GM12878 (cell line): Measurements from ENCODE around the gene CD151. TPM values are rescaled to one million over a fixed set of nuclear protein-coding genes. Genes with fewer than 3 reads are reported as not detected.

Experiments
- ATAC-seq: fragments of 200-7000 bp; cut with Tn5 transposase; 3 replicates; pipeline ENCODE4 v1.9.1; 2020; ENCODE audit warnings: mild to moderate bottlenecking, moderate library complexity
- BruUV-seq: library from RNA; stranded (reverse); fragments of 400-500 nt; replicated peaks from 2 replicates; lab custom pipeline; 2021; lab: Mats Ljungman, UMichigan
- CTCF ChIA-PET: fragments of 300-600 bp; sonication (Branson Sonifier 250); formaldehyde crosslinking; extraction: SDS; loops from one replicate; lab custom pipeline; 2021; ENCODE audit warnings: inconsistent platforms; lab: Yijun Ruan, JAX
- POLR2A ChIA-PET: fragments of 350-600 bp; formaldehyde crosslinking; extraction: SDS; loops from one replicate; lab custom pipeline; 2021; ENCODE audit warnings: inconsistent platforms; lab: Charles Lee
- RAD21 ChIA-PET: fragments of 300-600 bp; sonication (Branson Sonifier 250); formaldehyde crosslinking; loops from one replicate; lab custom pipeline; 2023; ENCODE audit warnings: antibody characterized with exemption; ENCODE audit not compliant: unreplicated experiment; lab: Charles Lee
- SMC1A ChIA-PET: fragments of 300-600 bp; sonication (Branson Sonifier 250); formaldehyde crosslinking; loops from one replicate; lab custom pipeline; 2023; ENCODE audit not compliant: unreplicated experiment, uncharacterized antibody; lab: Charles Lee
- DNase-seq: peaks from one replicate; pipeline ENCODE4 v3.0.0-alpha.2; 2011; ENCODE audit warnings: low read depth, low spot score
- FAIRE-seq: peaks from 3 replicates; lab custom pipeline; 2011; peaks lifted over from hg19 to GRCh38; lab: Jason Lieb, UNC
- H2AFZ ChIP-seq: 2 replicates; pipeline ENCODE4 v1.6.0; 2011; ENCODE audit warnings: low read depth, low read length, control low read depth; ENCODE audit not compliant: control insufficient read depth
- H3K27ac ChIP-seq: 2 replicates; pipeline ENCODE4 v1.5.1; 2011; ENCODE audit warnings: control low read depth; ENCODE audit not compliant: control insufficient read depth, insufficient read depth
- H3K27me3 ChIP-seq, 2 experiments: replicated peaks in 1 of 2; 2 replicates each; pipeline versions ENCODE4 v1.6.0 to v1.6.1; 2011; ENCODE audit warnings: low read length in 1 of 2; ENCODE audit not compliant: control insufficient read depth in 2 of 2, insufficient read depth in 2 of 2
- H3K36me3 ChIP-seq, 2 experiments: 2 replicates each; pipeline ENCODE4 v1.5.1; 2011; ENCODE audit warnings: low read length in 1 of 2; ENCODE audit not compliant: control insufficient read depth in 2 of 2, insufficient read depth in 2 of 2
- H3K4me1 ChIP-seq: 2 replicates; pipeline ENCODE4 v1.6.1; 2011; ENCODE audit warnings: mild to moderate bottlenecking, low read length, moderate library complexity, mixed read lengths; ENCODE audit not compliant: control insufficient read depth, insufficient read depth
- H3K4me2 ChIP-seq: 2 replicates; pipeline ENCODE4 v1.6.0; 2011; ENCODE audit warnings: control low read depth; ENCODE audit not compliant: control insufficient read depth, insufficient read depth
- H3K4me3 ChIP-seq: fragments of 200-600 bp; sonication (generic); 2 replicates; pipeline ENCODE4 v1.5.1; 2016
- H3K79me2 ChIP-seq: 2 replicates; pipeline ENCODE4 v1.6.0; 2011; ENCODE audit warnings: low read length; ENCODE audit not compliant: control insufficient read depth, insufficient read depth
- H3K9ac ChIP-seq: 2 replicates; pipeline ENCODE4 v1.8.0; 2011; ENCODE audit warnings: low read length, control low read depth, mixed read lengths; ENCODE audit not compliant: control insufficient read depth, insufficient read depth
- H3K9me3 ChIP-seq: replicated peaks from 3 replicates; pipeline ENCODE4 v1.5.1; 2011; ENCODE audit warnings: mild to moderate bottlenecking, low read length; ENCODE audit not compliant: control insufficient read depth, insufficient read depth
- H4K20me1 ChIP-seq: 2 replicates; pipeline ENCODE4 v1.6.0; 2011; ENCODE audit not compliant: control insufficient read depth, insufficient read depth
- ATF7 ChIP-seq: fragments of 450-650 bp; IDR thresholded peaks from 2 replicates; pipeline ENCODE4 v1.6.1; 2016; ENCODE audit warnings: low read depth, mild to moderate bottlenecking
- BCL11A ChIP-seq: IDR thresholded peaks from 2 replicates; pipeline ENCODE4 v1.6.1; 2011; ENCODE audit warnings: low read depth, low read length
- CUX1 ChIP-seq: IDR thresholded peaks from 2 replicates; pipeline ENCODE4 v1.6.1; 2012; ENCODE audit warnings: improper control_type of control experiment, low read depth, low read length; ENCODE audit not compliant: insufficient replicate concordance
- EED ChIP-seq: sonication (generic); IDR thresholded peaks from 2 replicates; pipeline ENCODE4 v1.6.1; 2016; ENCODE audit warnings: antibody characterized with exemption, low read depth
- PKNOX1 ChIP-seq: fragments of 450-650 bp; IDR thresholded peaks from 2 replicates; pipeline ENCODE4 v1.6.1; 2016; ENCODE audit warnings: mild to moderate bottlenecking
- RB1 ChIP-seq: fragments of 450-650 bp; formaldehyde crosslinking; IDR thresholded peaks from 2 replicates; pipeline ENCODE4 v1.6.1; 2017; ENCODE audit warnings: mild to moderate bottlenecking, borderline replicate concordance
- REST ChIP-seq: IDR thresholded peaks from 2 replicates; pipeline ENCODE4 v1.6.1; 2012; ENCODE audit warnings: mild to moderate bottlenecking, low read depth, low read length
- SIN3A ChIP-seq: IDR thresholded peaks from 2 replicates; pipeline ENCODE4 v1.6.1; 2012; ENCODE audit warnings: low read depth, low read length, improper control_type of control experiment
- STAT3 ChIP-seq: IDR thresholded peaks from 2 replicates; pipeline ENCODE4 v1.6.1; 2011; ENCODE audit warnings: low read depth, low read length, improper control_type of control experiment
- YBX1 ChIP-seq: fragments of 450-650 bp; IDR thresholded peaks from 2 replicates; pipeline ENCODE4 v1.6.1; 2016; ENCODE audit warnings: antibody characterized with exemption
- ZNF217 ChIP-seq: fragments of 450-650 bp; IDR thresholded peaks from 2 replicates; pipeline ENCODE4 v1.6.1; 2017; ENCODE audit warnings: antibody characterized with exemption, mild to moderate bottlenecking
- WGBS: methylation state at CpG from one replicate; pipeline ENCODE4 v1.1.6; 2016; ENCODE audit warnings: low lambda C conversion rate; ENCODE audit not compliant: insufficient replicate concordance, insufficient coverage; ENCODE audit errors: missing lambda C conversion rate; 5-methylcytosine and 5-hydroxymethylcytosine counted together
- in situ Hi-C: fragments of 300-500 bp; cut with MboI; formaldehyde crosslinking; loops from 9 replicates; pipeline ENCODE4 v1.14.3; 2018; ENCODE audit warnings: mixed read lengths
- intact Hi-C: fragments of 100-400 bp; cut with micrococcal nuclease; formaldehyde crosslinking; loops from one replicate; pipeline ENCODE4 v1.14.2; 2022; ENCODE audit not compliant: unreplicated experiment
- polyA plus RNA-seq, 11 experiments: library from polyadenylated mRNA; depleted of rRNA in 4 of 11; unstranded in 6 of 11; stranded (reverse) in 5 of 11; fragments of >200 nt; fragmentation: Nextera tagmentation in 4 of 11; fragmentation: Illumina TruSeq in 1 of 11; extraction: Ambion mirVana in 4 of 11; extraction: Trizol in 1 of 11; gene quantifications; 1 replicate in 1 of 11; 2 replicates in 10 of 11; pipeline versions ENCODE4 v1.2.1 to v1.2.3, GENCODE V29; 2011 to 2016; ENCODE audit warnings: inconsistent platforms in 2 of 11, missing spikeins in 2 of 11, low read depth in 1 of 11
- total RNA-seq, 4 experiments: library from RNA; depleted of rRNA in 3 of 4; stranded (reverse); fragments of >200 nt in 3 of 4; fragmentation: Illumina TruSeq in 1 of 4; extraction: Trizol in 1 of 4; gene quantifications; 2 replicates each; pipeline versions ENCODE4 v1.2.1 to v1.2.3, GENCODE V29; 2013 to 2021

The CD151 gene
- total and polyA plus RNA-seq, 10 of the 15 experiments (the other 5 are each of a cell fraction or from before 2014, with no cell fraction given): 0.52 to 41.7 (median 14.7) TPM

- H3K4me1 ChIP-seq: no peaks in the 10 kb centered on the region
- H4K20me1 ChIP-seq: no peaks in the 10 kb centered on the region
- intact Hi-C loops (no loop called here), in situ Hi-C loops (no loop called here)
- ATAC-seq (no peak), DNase-seq (no peak), FAIRE-seq (no peak)
- ChIA-PET CTCF (no interaction called here), RAD21 (no interaction called here), POLR2A (no interaction called here), SMC1A (no interaction called here)
- no peaks in the 10 kb centered on the region for H3K36me3 ChIP-seq
- no peak overlapping the region for H3K4me3 ChIP-seq
- H3K4me2 ChIP-seq: no peak overlapping the region
- no peaks in the 10 kb centered on the region for H3K9me3 ChIP-seq
- no TSS peak for BruUV-seq
- no peak overlapping the region for H3K9ac ChIP-seq
- no peaks in the 10 kb centered on the region; a peak in 1 of 4 replicates for H3K27me3 ChIP-seq
- no peak for TF ChIP-seq STAT3
- TF ChIP-seq EED: no peak
- TF ChIP-seq YBX1: no peak
- TF ChIP-seq PKNOX1: no peak
- TF ChIP-seq SIN3A: no peak
- no peak for TF ChIP-seq BCL11A
- no peak for TF ChIP-seq ZNF217
- TF ChIP-seq ATF7: no peak
- no peak for TF ChIP-seq RB1
- TF ChIP-seq CUX1: no peak
- TF ChIP-seq REST: no peak
- no peak overlapping the region for H2AFZ ChIP-seq
- 51% methylated on average over 14 of the region's 15 CpGs for WGBS
- H3K27ac ChIP-seq: no peak overlapping the region
- no peaks in the 10 kb centered on the region for H3K79me2 ChIP-seq
Observed at GRCh38 chr11:852762-853161, 20.0 kb downstream of the CD151 start.
